GM21529 (cell line): ENCODE measurements around the gene ATP8A2.

ENCODE experiments used
- ATAC-seq: cut with Tn5 transposase; IDR thresholded peaks from one replicate; pipeline ENCODE4 v1.9.1; 2021; ENCODE audit not compliant: unreplicated experiment

The ATP8A2 gene

DNA sequence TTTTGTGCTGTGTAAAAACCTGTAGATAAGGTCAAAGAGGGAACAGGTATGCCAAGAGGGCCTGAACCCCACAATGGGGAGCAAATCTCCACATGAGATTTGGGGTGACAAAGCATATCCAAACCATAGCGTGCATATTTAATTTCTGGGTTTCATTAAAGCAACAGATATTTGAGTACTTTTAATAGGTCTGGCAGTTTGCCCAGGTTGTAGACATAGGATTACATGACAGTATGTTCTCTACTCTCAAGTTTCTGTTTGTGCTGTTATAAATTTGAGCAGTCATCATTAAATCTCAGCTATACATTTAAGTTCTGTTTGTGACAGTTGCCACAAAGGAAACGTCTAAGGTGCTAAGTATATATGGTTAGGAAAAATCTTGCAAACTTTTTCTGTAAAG lies 236.4 kb downstream of the ATP8A2 start:
- ATAC-seq, result no peak

DNA sequence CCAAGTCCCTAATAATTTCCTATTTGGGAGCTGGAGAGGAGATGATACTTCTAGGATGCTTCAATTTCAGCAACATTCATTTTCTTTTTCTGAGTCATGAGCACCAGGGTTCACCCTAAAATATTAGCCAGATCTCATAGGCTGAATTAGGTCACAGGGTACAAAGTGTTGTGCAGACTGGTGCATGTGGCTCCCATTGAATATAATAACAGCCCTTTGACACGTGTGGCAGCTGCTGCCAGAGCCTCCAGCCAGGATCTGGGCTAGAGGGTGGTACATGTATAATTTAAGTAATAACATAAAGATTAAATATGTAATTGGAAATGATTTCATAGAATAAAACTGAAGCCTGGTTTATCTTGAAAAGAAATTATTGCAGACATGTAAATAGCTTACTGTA lies 244.9 kb downstream of the ATP8A2 start:
- no peak for ATAC-seq

DNA sequence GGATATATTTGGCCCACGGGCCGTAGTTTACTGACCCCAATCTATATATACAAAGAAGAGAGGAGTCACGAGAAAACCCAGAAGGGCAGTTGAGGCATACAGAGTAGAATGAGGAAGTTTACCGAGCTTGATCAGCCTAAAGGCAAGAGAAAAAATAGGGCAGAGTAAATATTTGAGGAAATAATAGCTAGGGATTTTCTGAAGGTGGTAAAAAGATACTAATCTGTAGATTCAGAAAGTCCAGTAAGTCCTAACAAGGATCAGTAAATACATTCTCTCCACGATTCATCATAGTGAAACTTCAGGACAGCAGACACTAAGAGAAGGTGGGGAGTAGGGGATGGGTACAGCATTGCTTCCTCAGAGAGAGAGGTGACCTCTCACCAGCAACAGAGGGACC lies 248.1 kb downstream of the ATP8A2 start:
- ATAC-seq, result no peak

GRCh38 chr13:25625414-25625813 lies 253.6 kb downstream of the ATP8A2 start:
- no peak for ATAC-seq

DNA sequence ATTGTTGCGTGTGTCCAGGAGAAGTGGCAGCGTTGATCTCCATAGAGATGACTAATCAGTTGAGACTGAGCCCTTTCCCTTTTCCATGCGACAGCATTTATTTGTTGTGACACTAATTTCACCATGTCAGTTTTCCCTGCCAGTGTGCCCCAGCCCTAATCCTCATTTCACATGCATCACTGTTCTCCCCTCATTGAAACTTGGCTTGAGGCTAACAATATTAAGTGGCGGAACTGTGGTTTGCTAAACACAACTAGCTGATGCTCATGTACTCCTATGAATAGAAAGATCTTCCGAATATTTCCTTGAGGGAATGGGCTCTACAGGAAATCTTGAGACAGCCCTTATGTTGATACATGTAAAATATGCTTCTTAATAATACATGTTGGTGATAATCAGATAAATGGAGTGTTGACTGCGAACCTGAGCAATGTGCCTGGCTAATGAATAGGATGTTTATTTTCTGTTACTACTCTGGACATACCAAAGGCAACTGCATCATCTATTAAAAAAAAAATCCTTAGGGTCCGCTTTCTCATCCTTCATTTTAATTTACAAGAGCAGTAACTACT lies 258.6 kb downstream of the ATP8A2 start:
- ATAC-seq, result no peak

- ATAC-seq, result no peak
Measured at GRCh38 chr13:25632166-25632888, 260.6 kb downstream of the ATP8A2 start.

DNA sequence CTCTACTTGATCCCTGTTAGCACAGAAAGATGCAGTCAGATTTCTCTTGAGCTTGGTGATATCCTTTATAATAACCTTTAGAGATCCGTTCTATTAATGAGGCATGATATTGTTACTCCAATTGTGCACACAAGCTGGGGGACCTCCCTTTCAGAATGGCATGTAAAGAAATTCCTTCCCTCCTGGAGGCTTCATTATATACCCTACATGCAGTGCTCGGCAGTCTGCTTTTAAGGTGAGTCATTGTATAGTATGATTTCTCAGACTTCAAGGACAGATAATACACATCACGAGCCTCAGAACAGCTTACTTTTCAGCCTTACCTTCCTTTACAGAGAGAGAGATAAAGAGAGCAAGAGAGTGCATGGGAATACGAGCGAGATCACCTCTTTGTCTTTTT lies 261.3 kb downstream of the ATP8A2 start:
- no peak for ATAC-seq

GRCh38 chr13:25645681-25646080 lies 273.9 kb downstream of the ATP8A2 start:
- ATAC-seq, result no peak

DNA sequence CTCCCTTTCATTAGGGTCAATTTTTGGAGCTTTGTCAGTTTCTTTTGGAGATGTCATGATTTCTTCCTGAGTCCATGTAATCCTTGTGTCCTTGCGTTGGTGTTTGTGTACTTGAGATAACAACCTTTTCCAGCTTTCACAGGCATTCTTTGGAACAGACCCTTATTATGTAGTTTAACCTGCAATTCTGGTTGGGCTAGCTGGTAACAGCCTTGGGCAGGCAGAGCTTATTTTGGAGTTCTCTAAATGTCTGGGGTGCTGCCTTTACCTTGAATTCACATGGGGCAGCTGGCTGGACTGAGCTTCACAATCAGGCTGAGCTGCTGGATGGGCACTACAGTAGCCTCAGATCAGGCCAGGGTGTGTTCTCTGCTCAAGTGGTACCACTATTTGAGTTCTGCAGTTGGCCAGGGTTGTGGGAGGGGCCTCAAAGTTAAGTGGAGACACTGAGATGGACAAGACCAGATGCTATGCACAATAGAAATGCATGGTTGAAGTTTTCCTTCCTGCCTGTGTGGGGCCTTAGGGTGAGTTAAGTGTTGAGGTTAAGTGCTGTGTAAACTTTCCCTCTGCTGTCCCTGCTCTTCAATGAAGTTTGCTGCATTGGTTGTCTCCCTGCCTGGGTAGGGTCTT lies 277.3 kb downstream of the ATP8A2 start:
- no peak for ATAC-seq

DNA sequence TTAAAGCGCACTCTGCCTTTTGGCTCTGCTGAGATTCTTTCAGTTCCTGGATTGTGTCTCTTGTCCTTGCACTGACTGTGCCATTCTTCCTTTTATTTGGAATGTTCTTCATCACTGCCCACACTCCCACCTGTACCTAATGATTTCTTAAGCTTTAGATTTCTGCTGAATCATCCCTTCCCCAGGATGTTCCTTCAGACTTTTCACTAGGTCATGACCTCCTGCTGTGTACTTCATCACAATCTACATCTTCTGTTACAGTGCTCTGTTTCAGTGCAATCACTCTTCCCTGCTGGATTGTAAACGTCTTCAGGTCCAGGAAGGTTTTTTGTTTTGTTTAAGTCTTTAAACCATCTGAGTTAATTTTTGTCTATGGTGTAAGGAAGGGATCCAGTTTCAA lies 281.0 kb downstream of the ATP8A2 start:
- ATAC-seq, result no peak

- ATAC-seq, result no peak
Measured at GRCh38 chr13:25654322-25654721, 282.5 kb downstream of the ATP8A2 start.

GRCh38 chr13:25657157-25657556 lies 285.4 kb downstream of the ATP8A2 start:
- ATAC-seq, result no peak

DNA sequence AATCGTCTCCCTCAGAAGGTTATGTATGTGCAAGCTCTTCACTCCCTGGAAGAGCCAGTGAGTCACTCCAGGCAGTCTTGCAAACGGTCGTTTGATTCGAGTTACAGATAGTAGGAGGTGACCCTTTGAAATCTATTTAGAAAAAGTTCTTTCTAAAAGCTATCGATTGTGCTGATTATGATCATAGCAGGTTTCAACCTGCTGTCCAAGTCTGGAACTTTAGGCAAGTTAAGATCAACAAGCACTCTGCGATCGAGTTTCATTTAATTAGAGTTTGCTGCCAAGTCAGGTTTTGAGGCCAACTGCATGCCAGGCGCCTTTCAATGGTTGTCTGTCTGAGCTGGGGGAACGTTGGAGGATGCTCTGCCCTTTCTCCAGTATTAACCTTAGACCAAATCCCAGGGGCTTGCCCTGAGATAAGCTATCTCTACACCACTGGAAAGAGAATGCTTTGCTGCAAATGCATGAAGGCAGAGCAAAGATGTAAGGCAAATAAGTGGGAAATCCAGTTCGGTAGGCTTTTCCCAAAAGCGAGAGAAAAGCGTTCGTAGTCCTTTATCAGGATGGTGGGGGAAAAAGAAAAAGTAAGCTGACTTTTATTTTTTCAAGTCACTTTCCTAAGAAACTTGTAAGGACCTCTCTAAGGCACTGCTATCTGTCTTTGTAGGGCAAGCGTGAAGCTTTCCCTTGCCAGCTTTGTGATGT lies 287.5 kb downstream of the ATP8A2 start:
- no peak for ATAC-seq

GRCh38 chr13:25660996-25661395 lies 289.2 kb downstream of the ATP8A2 start:
- ATAC-seq, result no peak

DNA sequence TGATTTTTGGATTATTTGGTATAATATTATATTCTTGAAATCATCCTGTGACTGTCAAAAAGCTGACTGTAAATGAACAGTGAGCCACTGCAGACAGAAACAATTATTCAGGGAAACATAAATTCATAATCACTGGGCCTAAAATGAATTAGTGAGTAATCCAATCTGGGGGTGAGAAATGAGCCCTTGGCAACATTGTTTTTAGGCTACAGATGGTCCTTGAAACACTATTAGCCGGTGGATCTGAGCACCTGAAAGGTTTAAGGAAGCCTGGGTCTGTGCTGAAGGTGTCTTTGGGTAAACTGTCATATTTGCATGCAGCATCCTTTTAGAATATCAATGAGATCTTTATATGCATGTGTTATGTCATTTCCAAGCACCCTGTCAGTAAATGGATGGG lies 290.7 kb downstream of the ATP8A2 start:
- ATAC-seq, result no peak

DNA sequence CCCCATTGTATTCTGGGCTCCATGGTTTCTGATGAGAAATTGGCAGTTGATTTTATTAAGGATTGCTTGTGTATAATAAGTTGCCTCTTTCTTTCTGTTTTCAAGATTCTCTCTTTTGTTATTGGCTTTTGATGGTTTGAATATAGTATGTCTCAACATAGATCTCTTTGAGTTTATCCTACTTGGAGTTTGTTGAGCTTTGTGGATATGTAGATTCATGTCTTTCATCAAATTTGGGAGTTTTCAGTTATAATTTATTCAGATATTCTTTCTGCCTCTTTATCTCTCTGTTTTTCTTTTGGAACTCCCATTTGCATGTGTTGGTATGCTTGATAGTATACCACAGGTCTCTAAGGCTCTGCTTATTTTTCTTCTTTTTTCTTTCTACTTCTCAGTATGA lies 296.6 kb downstream of the ATP8A2 start:
- no peak for ATAC-seq

DNA sequence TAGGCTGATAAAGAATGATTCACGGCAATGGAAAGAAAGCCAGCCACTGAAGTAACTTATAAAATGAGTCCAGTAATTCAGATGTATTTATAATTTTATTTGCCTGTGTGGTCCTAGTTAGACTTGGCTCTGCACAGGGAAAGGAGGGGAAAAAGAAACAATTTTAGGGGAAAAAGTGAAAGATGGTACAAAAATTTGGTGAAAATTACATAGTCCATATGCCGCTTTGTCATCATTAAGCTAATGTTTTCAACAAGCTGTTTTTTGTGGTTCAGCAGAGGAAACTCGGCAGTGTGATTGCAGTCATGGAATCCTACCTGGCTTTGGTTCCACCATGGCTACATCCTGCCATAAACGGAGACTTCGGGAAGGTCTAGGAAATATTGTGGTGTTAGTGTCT lies 301.9 kb downstream of the ATP8A2 start:
- no peak for ATAC-seq

DNA sequence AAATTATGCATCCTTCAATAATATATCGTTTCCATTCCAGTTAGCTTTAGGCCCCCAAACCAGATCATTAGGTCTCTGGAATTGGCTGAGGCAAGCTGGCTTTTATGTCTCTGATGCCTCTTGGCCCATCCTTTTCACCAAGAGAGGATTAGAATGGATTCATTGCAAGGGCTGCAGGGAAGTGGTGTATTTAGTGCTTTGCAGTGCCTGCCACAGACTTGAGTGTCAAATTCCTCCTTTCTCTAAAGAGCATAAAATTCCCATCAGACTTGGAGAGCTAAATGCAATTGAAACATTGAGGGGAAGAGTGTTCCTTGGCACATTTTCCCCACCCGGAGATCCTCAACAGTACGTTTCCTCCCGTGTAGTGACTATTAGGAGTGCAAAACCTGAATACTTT lies 302.6 kb downstream of the ATP8A2 start:
- no peak for ATAC-seq

GRCh38 chr13:25675060-25675459 lies 303.3 kb downstream of the ATP8A2 start:
- ATAC-seq, result no peak

- no peak for ATAC-seq
Measured at GRCh38 chr13:25677956-25678355, 306.2 kb downstream of the ATP8A2 start.

DNA sequence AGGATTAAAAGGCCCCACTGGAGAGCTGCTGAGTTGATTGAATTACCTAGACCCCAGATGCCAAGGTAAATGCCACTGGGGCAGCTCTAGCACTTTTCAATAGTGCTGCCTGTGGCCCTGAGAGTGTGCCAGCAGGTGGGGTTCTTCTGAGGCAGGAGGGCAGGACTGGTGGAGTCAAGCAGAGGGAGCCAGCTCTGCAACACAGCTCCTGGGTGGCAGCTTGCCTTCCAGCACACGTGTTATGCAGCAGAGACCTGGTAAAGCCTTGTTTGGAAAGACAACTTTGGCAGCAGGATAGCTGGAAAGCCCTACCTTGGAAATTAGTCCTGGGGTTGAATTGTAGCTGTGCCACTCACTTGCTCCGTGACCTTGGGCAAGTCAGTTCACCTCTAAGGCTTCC lies 306.6 kb downstream of the ATP8A2 start:
- no peak for ATAC-seq

DNA sequence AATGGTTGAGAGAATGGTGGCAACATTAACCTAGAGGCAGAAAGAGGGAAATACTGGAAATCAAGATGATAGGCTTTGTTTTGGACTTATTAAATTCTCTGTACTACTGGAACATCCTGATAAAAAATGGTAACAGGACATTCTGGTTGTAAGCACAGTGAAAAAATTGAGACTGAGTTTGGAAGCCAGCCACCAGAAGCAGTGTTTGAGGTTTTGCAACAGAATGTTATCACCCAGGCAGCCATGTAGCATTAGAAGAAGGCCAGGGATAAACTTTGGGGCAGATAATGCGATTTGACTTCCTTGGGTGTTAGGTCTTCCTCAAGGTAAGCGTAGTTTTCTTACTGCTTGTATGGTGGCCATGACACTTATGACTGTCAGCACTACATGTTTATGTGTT lies 307.4 kb downstream of the ATP8A2 start:
- no peak for ATAC-seq
